ENCODE measurements around the gene GNGT2.

The GNGT2 gene

GRCh38 chr17:49210158-49211029 is at the start of gene GNGT2, which contains the start of gene ABI3:
Gene GNGT2 (minus strand): TSS chr17:49210574. CDS start chr17:49207422, 3,152 bp downstream.
Gene ABI3 (plus strand): TSS chr17:49210707. CDS start chr17:49210725, 18 bp downstream.
- no peak for DNase-seq

- DNase-seq = no peak
These were observed 49.3 kb upstream of the GNGT2 start for GRCh38 chr17:49259663-49260010.

- DNase-seq = no peak
These were observed 48.0 kb upstream of the GNGT2 start for GRCh38 chr17:49258394-49258793.

GRCh38 chr17:49255125-49255524 is 44.8 kb upstream of the GNGT2 start:
- no peak for DNase-seq

GRCh38 chr17:49254066-49254465 is 43.7 kb upstream of the GNGT2 start:
- no peak for DNase-seq

- peak; percentile 24 for DNase-seq
These were observed 41.8 kb upstream of the GNGT2 start for GRCh38 chr17:49252148-49252695.

- no peak for DNase-seq
These were observed 39.6 kb upstream of the GNGT2 start for GRCh38 chr17:49249890-49250522.

- no peak for DNase-seq
These were observed 39.0 kb upstream of the GNGT2 start for GRCh38 chr17:49249292-49249794.

GRCh38 chr17:49247944-49248343 is 37.6 kb upstream of the GNGT2 start:
- DNase-seq = no peak

- DNase-seq = no peak
These were observed 34.5 kb upstream of the GNGT2 start for GRCh38 chr17:49244839-49245238.

- no peak for DNase-seq
These were observed 32.4 kb upstream of the GNGT2 start for GRCh38 chr17:49242813-49243212.

- no peak for DNase-seq
These were observed 31.5 kb upstream of the GNGT2 start for GRCh38 chr17:49241692-49242397.

- no peak for DNase-seq
These were observed 30.7 kb upstream of the GNGT2 start for GRCh38 chr17:49241040-49241439.

GRCh38 chr17:49240619-49241018 is 30.2 kb upstream of the GNGT2 start:
- no peak for DNase-seq

GRCh38 chr17:49239963-49240362 is 29.6 kb upstream of the GNGT2 start:
- no peak for DNase-seq

- no peak for DNase-seq
These were observed 25.5 kb upstream of the GNGT2 start for GRCh38 chr17:49235896-49236295.

GRCh38 chr17:49234509-49235080 is 24.2 kb upstream of the GNGT2 start:
- DNase-seq = no peak

- no peak for DNase-seq
These were observed 21.2 kb upstream of the GNGT2 start for GRCh38 chr17:49231563-49231894.

- DNase-seq = peak; percentile 74
These were observed 20.5 kb upstream of the GNGT2 start, which contains the start of gene PHOSPHO1 for GRCh38 chr17:49230636-49231562. Gene PHOSPHO1 (minus strand): TSS chr17:49230787. CDS start chr17:49226691, 4,096 bp downstream.

- DNase-seq = no peak
These were observed 19.6 kb upstream of the GNGT2 start for GRCh38 chr17:49229805-49230600.

Measured in HCEC 1CT (cell line).